Pancreas (tissue), 10 donors: ENCODE results near the gene JSRP1. TPM values are rescaled to one million over a fixed set of nuclear protein-coding genes. Genes with fewer than 3 reads are reported as not detected.
A peak's percentile ranks its signal among the peaks of the same experiment; 100 is the strongest.

Experiments used
- ATAC-seq, 4 donors: fragments of 200-7000 bp; cut with Tn5 transposase; one replicate each; pipeline versions ENCODE4 v1.8.0 to v1.9.1; 2020; ENCODE audit warnings: mild to moderate bottlenecking in 4 of 4, moderate library complexity in 4 of 4
- DNase-seq, 6 donors: peaks; one replicate each; pipeline ENCODE4 v3.0.0-alpha.2; 2020
- FAIRE-seq: peaks from 2 replicates; lab custom pipeline; 2012; peaks lifted over from hg19 to GRCh38; lab: Jason Lieb, UNC
- H3K27ac ChIP-seq, 4 donors: fragments of 200-600 bp; sonication (generic); 1 replicate in 3 of 4; 2 replicates in 1 of 4; pipeline versions ENCODE4 v1.5.0 to v1.8.0; 2020
- H3K27me3 ChIP-seq, 4 donors: fragments of 200-600 bp; one replicate each; pipeline ENCODE4 v1.8.0; 2021
- H3K36me3 ChIP-seq, 3 donors: fragments of 200-600 bp; sonication (generic) in 1 of 3; one replicate each; pipeline versions ENCODE4 v1.5.0 to v1.8.0; 2020 to 2021
- H3K4me1 ChIP-seq, 3 donors: fragments of 200-600 bp; one replicate each; pipeline ENCODE4 v1.8.0; 2021
- H3K4me3 ChIP-seq, 4 donors: fragments of 200-600 bp; sonication (generic) in 2 of 4; one replicate each; pipeline versions ENCODE4 v1.5.0 to v1.8.0; 2020 to 2021
- H3K9me3 ChIP-seq, 4 donors: fragments of 200-600 bp; one replicate each; pipeline ENCODE4 v1.8.0; 2021
- WGBS, 2 donors: extraction: QIAGEN DNeasy Blood & Tissue Kit; methylation state at CpG; one replicate each; pipeline ENCODE4 v1.1.7; 2013; 5-methylcytosine and 5-hydroxymethylcytosine counted together
- intact Hi-C, 3 donors: fragments of 100-400 bp; cut with DNase I; formaldehyde crosslinking; loops; one replicate each; pipeline versions ENCODE4 v1.11.1 to v1.14.2; 2022
- polyA plus RNA-seq, 2 donors: library from polyadenylated mRNA; stranded (reverse); fragments of 200-250 nt; gene quantifications; one replicate each; pipeline ENCODE4 v1.2.3, GENCODE V29; 2013
- total RNA-seq, 6 donors: library from RNA; stranded (reverse); fragmentation: NEBNext Ultra II Directional in 4 of 6; extraction: Animal tissue kit (Norgen Biotek cat#: 25700) in 4 of 6; gene quantifications; one replicate each; pipeline versions ENCODE4 v1.2.1 to v1.2.4, GENCODE V29; 2021 to 2023
- TF ChIP-seq, protein P1 (sequence below), 4 donors: fragments of 200-600 bp; sonication (generic) in 3 of 4; IDR thresholded peaks; one replicate each; pipeline versions ENCODE4 v1.5.0 to v1.8.0; 2021; ENCODE audit warnings: antibody characterized with exemption in 4 of 4
- donor health status: healthy with polysubstance abuse.
- donor health status: DM: no; HTN: no; CAD: no; lungs with moderate emphysema.
- donor health status: DM: no; HTN: no; CAD: no.
- donor health status: control.
- donor health status: control.
- donor health status: Bipolar disorder and iron deficiency.
- donor health status: DM: yes; HTN: yes; CAD: no.
- donor health status: DM: no; HTN: no; CAD: no.
- donor health status: DM: no; HTN: no; CAD: no.
- donor health status: DM: yes; HTN: yes; CAD: no.

The JSRP1 gene
- total and polyA plus RNA-seq, 8 donors = 0.29 to 4.0 (median 1.0) TPM; not detected in 2

- peak in 2 of 4 donors; percentile 33 to 39 for ATAC-seq
Observed at GRCh38 chr19:2243274-2244124, 12.7 kb downstream of the JSRP1 start.

DNA sequence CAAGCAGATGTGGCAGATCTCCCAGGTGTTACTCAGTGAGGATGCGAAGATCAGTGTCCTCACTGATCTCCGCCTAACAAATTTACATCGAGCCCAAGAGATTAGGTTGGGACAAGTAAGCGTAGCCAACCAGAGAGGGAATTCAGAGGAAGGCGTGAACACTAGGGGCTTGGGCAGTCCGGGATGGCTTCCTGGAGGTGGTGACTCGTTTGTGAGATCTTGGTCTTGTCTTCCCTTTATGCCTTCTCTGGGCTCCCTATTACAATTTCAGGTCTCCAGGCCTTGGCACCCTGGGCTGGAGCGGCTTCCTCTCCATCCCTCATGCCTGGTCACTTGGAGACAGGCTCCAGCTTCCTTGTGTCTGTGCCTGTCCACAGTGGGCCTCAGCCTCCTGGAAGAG, 13.4 kb downstream of the JSRP1 start:
- 87 to 90% methylated on average over 8 of the region's 8 CpGs for WGBS, 2 donors
- FAIRE-seq (no peak), DNase-seq (no peak), ATAC-seq (no peak)
- H3K27me3 ChIP-seq = no peaks in the 10 kb centered on the region
- no peak overlapping the region for H3K4me3 ChIP-seq
- H3K4me1 ChIP-seq = peaks cover 8 to 35% (median 26%) of the 10 kb centered on the region in 3 donors
- TF ChIP-seq, protein P1, sequence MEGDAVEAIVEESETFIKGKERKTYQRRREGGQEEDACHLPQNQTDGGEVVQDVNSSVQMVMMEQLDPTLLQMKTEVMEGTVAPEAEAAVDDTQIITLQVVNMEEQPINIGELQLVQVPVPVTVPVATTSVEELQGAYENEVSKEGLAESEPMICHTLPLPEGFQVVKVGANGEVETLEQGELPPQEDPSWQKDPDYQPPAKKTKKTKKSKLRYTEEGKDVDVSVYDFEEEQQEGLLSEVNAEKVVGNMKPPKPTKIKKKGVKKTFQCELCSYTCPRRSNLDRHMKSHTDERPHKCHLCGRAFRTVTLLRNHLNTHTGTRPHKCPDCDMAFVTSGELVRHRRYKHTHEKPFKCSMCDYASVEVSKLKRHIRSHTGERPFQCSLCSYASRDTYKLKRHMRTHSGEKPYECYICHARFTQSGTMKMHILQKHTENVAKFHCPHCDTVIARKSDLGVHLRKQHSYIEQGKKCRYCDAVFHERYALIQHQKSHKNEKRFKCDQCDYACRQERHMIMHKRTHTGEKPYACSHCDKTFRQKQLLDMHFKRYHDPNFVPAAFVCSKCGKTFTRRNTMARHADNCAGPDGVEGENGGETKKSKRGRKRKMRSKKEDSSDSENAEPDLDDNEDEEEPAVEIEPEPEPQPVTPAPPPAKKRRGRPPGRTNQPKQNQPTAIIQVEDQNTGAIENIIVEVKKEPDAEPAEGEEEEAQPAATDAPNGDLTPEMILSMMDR (IDR thresholded peaks at IDR 0.05) = no peak
- H3K36me3 ChIP-seq = peaks cover 4 to 45% (median 44%) of the 10 kb centered on the region in 3 donors
- intact Hi-C loops = no loop called here
- no peak overlapping the region for H3K27ac ChIP-seq
- no peaks in the 10 kb centered on the region for H3K9me3 ChIP-seq

More at GRCh38 chr19:2243274-2244124, 12.7 kb downstream of the JSRP1 start:
- no peak overlapping the region for H3K27ac ChIP-seq
- DNase-seq (peak in 2 of 6 donors; percentile 36 to 73), FAIRE-seq (no peak)
- TF ChIP-seq, protein P1 (IDR thresholded peaks at IDR 0.05) = no peak
- H3K36me3 ChIP-seq = peaks cover 4 to 45% (median 44%) of the 10 kb centered on the region in 3 donors
- H3K9me3 ChIP-seq = no peaks in the 10 kb centered on the region
- peaks cover under 1 to 29% (median 20%) of the 10 kb centered on the region in 3 donors for H3K4me1 ChIP-seq
- 75% methylated on average over 30 to 32 of the region's 32 CpGs for WGBS, 2 donors
- no peaks in the 10 kb centered on the region for H3K27me3 ChIP-seq
- H3K4me3 ChIP-seq = no peak overlapping the region
- intact Hi-C loops = no loop called here

- no peaks in the 10 kb centered on the region for H3K27me3 ChIP-seq
- WGBS, 2 donors = 70 to 72% methylated on average over 12 of the region's 12 CpGs
- TF ChIP-seq, protein P1 (IDR thresholded peaks at IDR 0.05) = no peak
- H3K27ac ChIP-seq = no peak overlapping the region
- intact Hi-C loops = no loop called here
- H3K9me3 ChIP-seq = no peaks in the 10 kb centered on the region
- peaks cover 12 to 40% (median 31%) of the 10 kb centered on the region in 3 donors for H3K4me1 ChIP-seq
- no peak for ATAC-seq
- H3K4me3 ChIP-seq = no peak overlapping the region
- DNase-seq = peak in 2 of 6 donors; percentile 20 to 46
- FAIRE-seq = no peak
- H3K36me3 ChIP-seq = peaks cover 4 to 40% (median 39%) of the 10 kb centered on the region in 3 donors
Observed at GRCh38 chr19:2242092-2242537, 14.1 kb downstream of the JSRP1 start.

GRCh38 chr19:2240881-2241760, 15.1 kb downstream of the JSRP1 start:
- Histone ChIP-seq H3K9me3 (no peaks in the 10 kb centered on the region), H3K27ac (no peak overlapping the region), H3K27me3 (no peaks in the 10 kb centered on the region), H3K4me1 (peaks cover 12 to 40% (median 31%) of the 10 kb centered on the region in 3 donors), H3K4me3 (no peak overlapping the region), H3K36me3 (peaks cover 4 to 30% (median 29%) of the 10 kb centered on the region in 3 donors)
- DNase-seq = peak in 2 of 6 donors; percentile 35 to 56
- TF ChIP-seq, protein P1 (IDR thresholded peaks at IDR 0.05) = no peak
- WGBS, 2 donors = 80 to 81% methylated on average over 41 of the region's 41 CpGs
- ATAC-seq = no peak
- no peak for FAIRE-seq
- intact Hi-C loops = no loop called here
